Eye (tissue), 1 donor: Measurements from ENCODE around the gene SET.
"Not testable (repeated sequence)": the region's sequence is repeated elsewhere in the genome, so short reads cannot be mapped to it uniquely, and the experiment has no call there.

Source experiments
- DNase-seq: peaks from one replicate; pipeline ENCODE4 v3.0.0-alpha.2; 2015

The SET gene

GRCh38 chr9:128689293-128689774, 312 bp downstream of the SET start:
- DNase-seq, result peak; percentile 83

DNA sequence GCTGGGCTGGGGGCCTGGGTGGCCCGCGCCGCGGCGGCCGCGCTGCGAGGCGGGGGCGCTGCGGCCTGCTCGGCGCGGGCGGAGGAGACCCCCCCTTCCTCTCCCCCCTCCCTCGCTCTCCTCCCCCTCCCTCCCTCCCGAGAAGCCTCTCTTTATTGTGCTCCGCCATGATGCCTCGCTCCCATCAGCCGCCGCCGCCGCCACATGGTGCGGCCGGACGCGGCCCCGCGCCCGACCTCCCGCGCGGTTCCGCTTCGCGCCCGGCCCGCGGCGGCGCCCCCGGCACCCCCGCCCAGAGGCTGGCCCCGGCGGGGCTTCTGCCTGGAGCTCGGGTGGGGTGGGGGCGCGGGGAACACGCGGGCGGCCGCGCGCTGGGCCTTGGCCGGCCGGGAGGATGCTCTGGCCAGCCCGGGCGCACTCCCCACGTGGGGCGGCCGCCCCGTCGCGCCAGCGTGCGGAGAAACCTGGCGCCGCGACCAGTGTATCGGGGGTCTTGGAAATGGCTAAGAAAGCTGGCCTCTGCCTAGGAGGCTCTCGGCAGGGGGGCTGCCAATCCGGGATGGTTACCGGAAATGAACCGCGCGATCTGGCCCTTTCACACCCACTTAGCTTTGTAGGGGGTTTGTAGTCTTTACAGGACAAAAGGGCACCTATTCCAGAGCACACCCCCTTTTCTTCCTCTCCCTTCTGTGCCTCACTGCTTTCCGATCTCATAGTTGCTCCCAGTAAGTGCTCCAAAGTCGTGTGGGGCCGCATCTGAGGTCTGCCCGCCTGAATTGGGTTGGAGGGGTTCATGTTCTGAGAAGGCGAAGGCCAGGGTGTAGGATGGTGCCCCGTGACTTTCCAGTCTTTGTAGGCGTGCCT, 1.0 kb downstream of the SET start:
- DNase-seq, result peak; percentile 72

- no peak for DNase-seq
Measured at GRCh38 chr9:128690684-128691034, 1.6 kb downstream of the SET start.

- DNase-seq, result not testable (repeated sequence)
Measured at GRCh38 chr9:128693738-128694137, 4.7 kb downstream of the SET start.

DNA sequence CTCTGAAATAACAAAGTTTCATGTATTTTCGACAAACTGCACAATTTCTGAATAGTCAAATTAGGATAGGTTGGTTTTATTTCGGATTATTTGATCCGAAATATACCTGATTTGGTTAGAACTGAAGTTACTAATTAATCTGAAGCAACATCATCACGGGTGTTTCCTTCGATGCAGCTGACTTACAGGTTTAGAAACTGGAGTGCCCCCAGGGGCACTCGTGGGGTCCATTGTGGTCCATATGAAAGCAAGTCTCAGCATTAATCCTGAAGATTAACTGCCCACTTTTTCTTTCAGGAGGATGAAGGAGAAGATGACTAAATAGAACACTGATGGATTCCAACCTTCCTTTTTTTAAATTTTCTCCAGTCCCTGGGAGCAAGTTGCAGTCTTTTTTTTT, 5.3 kb downstream of the SET start:
- no peak for DNase-seq

GRCh38 chr9:128696923-128697707, 8.1 kb downstream of the SET start:
- DNase-seq, result no peak

- not testable (repeated sequence) for DNase-seq
Measured at GRCh38 chr9:128699096-128699795, 10.2 kb downstream of the SET start.

DNA sequence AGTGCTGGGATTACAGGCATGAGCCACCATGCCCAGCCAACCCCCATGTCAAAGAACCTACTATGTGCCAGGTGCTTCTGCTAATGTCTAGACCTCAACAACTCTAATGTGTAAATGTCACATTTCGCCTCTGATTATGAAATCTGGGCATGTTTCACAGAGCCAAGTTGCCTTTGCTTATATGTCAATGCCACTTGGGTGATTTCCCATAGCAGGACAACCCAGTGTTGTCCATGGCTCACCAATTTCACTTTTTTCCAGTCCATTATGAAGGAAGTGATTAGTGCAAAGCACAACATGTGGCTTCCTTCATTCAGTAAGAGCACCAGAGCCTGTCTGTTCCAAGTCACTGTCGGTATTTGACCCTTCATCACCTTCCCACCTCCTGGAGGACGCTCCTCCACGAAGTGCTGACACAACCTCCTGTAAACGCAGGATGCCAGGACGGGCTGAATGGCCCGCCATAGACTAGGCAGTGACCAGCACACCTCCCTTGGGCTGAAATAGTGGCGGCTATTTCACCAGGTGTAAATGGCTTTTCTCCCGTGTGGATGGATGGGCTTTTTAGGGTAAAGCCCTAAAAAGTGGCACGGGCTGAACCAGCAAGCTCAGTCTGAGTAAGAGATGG, 12.3 kb downstream of the SET start:
- DNase-seq, result no peak

DNA sequence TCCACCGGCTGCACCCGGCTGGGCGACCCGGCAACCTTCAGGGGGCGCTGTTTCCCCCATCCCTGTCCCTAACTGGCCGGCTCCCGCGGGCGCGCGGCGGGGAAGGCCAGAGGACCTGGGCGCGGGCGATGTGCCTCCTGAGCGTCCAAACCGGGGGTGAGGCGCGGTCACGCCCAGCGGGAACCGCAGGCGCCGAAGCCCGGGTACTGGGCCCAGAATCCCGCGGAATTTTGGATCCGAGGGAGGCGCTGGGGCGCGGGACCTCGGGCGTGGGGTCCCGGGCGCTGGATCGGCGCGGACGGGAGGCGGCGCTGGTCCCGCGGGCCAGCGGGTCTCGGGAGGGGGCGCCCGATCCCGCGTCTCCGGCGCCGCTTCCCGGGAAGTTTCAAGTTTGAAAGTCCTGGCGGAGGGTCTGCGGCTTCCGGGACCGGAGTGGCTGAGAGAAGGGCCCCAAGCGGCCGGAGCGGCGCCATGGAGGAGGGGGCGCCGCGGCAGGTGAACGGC, 13.5 kb downstream of the SET start, which contains the start of gene PKN3:
Gene PKN3, plus strand, starts transcription at position 59 of the 504 bp plus-strand sequence. Its CDS starts 413 bp downstream, at position 472.
- DNase-seq, result peak; percentile 97

DNA sequence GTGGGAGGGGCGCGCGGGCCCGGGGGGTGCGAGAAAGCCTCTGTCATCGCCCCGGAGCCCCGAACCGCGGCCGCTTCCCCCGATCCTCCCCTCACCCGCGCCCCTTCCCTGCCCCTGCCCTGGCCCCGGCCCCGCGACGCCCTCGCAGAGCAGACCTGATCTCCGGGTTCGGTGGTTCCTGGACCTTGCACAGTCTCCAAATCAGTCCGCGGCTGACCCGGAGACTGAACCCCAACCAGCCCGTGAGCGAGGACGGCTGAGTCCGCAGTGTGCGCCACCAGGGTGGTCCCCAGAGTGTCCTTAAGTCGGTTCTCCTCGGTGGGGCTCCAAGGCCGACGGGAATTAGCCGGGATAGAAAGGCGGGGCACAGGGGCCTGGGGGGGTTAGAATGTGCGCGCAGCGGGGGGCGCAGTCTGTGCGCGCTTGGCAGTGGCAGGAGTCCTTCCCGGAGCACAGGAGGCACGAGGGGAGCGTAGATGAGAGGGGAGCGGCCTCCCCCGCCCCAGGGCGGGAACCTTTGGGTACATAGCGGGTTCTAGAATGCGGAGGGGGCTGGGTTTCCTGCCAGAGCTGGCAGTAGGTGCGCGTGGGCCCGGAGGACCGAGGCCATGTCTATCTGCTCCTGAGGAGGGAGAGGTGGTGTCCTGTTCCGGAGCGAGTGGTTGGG, 14.1 kb downstream of the SET start:
- peak; percentile 78 for DNase-seq

DNA sequence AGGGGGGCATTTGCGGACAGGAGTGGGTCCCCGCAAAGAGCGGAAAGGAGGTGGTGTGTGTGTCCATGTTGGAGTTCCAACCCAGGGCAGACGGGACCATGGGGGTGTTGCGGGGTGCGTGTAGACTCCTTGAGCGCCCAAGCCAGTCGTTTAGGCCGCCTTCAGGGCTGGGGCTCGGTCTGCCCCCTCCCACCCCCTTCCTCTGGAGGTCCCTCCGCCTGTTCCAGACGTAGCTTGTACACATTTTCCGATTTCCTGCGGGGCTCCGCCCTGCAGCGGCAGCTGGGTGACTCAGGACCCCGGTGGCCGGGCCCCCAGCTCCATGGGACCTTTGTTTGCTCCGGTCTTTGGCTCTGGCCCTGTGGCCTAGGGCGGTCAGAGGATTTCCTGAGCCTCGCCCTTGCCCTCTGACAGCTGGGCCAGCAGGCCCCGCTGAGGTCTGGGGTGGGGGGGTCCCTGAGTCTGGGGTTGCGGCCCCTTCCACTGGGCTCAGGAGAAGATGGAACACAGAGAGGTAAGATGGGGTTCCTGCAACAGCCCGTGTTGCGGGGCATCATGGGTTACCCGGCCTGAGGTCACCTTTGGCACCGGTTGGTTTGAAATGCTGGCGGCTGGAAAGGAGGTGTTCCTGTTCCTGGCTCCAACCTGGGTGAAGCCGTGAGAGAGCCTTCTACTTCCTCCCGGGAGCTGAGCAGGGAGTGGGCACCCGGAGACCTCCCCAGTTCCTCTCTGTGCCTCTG, 14.8 kb downstream of the SET start:
- DNase-seq, result no peak

- no peak for DNase-seq
Measured at GRCh38 chr9:128704356-128704670, 15.3 kb downstream of the SET start.

- no peak for DNase-seq
Measured at GRCh38 chr9:128705051-128705965, 16.3 kb downstream of the SET start.

DNA sequence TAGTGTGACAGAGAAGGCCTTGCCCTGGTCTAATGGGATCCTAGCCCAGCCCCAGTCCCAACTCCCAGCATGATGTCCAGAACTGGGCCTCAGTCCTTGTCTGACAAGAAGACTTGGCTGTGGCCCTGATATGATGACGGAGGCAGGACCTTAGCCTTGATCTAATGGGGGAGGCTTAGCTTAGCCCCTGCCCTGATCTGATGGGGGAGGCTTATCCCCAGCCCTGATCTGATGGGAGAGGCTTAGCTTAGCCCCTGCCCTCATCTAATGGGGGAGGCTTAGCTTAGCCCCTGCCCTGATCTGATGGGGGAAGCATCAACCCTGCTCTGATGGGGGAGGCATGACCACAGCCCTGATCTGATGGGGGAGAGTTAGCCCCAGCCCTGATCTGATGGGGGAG, 17.0 kb downstream of the SET start:
- DNase-seq, result no peak

GRCh38 chr9:128706671-128707381, 17.8 kb downstream of the SET start:
- no peak for DNase-seq

- no peak for DNase-seq
Measured at GRCh38 chr9:128707446-128707845, 18.4 kb downstream of the SET start.

DNA sequence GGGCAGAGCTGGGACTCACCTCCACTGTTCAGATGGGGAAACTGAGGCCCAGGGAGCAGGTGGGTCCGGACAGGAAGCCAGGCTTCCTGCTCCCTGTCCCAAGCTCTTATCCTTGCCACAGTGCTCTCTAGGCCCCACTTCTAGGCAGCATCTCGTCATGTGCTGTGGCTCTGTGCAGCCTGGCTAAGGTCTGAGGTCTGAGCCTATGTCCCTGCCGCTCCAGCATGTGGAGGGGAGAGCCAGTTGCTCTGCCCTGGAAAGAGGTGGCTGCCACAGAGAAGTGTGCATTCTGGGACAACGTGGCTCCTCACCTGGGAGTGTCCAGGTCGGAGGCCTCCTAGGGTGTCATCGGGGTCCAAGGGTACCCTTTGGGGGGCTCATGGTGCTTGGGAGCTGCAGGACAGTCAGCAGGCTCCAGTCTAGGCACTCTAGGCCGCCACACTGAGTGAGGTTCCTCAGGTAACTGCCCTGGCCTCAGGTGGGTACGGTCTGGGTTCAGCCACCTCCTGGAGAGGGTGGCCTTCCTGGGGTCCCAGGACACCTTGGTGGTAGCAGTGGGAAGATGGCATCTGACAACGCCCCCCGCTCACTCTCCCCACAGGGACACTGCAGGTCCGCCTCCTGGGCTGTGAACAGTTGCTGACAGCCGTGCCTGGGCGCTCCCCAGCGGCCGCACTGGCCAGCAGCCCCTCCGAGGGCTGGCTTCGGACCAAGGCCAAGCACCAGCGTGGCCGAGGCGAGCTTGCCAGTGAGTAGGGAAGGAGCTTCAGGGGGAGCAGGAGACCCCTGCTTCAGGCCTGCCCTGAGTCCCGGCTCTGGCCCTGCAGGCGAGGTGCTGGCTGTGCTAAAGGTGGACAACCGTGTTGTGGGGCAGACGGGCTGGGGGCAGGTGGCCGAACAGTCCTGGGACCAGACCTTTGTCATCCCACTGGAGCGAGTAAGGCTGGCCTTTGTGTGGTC, 23.7 kb downstream of the SET start:
- DNase-seq, result no peak

GRCh38 chr9:128713411-128713780, 24.4 kb downstream of the SET start:
- DNase-seq, result no peak
